H9 (cell line): ENCODE data around the gene SLC51A. TPM values are rescaled to one million over a fixed set of nuclear protein-coding genes. Genes with fewer than 3 reads are reported as not detected.

ENCODE experiments used
- DNase-seq: peaks from one replicate; pipeline ENCODE4 v3.0.0-alpha.2; 2017
- H2AFZ ChIP-seq: one replicate; pipeline ENCODE4 v1.6.1; 2013; ENCODE audit warnings: mild to moderate bottlenecking, low read length, control low read depth, moderate library complexity
- H2AK5ac ChIP-seq: 2 replicates; pipeline ENCODE4 v1.6.1; 2013; ENCODE audit warnings: low read length, control low read depth, mixed read lengths; ENCODE audit not compliant: insufficient read length
- H2BK120ac ChIP-seq: one replicate; pipeline ENCODE4 v1.6.1; 2013; ENCODE audit warnings: low read depth, mild to moderate bottlenecking, low read length, control low read depth, inconsistent platforms; ENCODE audit not compliant: poor library complexity, severe bottlenecking
- H2BK12ac ChIP-seq: 2 replicates; pipeline ENCODE4 v1.6.1; 2013; ENCODE audit warnings: low read length, control low read depth, mixed read lengths, low read depth; ENCODE audit not compliant: insufficient read length
- H2BK15ac ChIP-seq: 2 replicates; pipeline ENCODE4 v1.6.1; 2013; ENCODE audit warnings: low read depth, low read length, control low read depth
- H2BK20ac ChIP-seq: one replicate; pipeline ENCODE4 v1.6.1; 2013; ENCODE audit warnings: low read depth, mild to moderate bottlenecking, low read length, control low read depth, inconsistent platforms; ENCODE audit not compliant: poor library complexity, severe bottlenecking
- H2BK5ac ChIP-seq: 2 replicates; pipeline ENCODE4 v1.6.1; 2013; ENCODE audit warnings: low read length, control low read depth, mixed read lengths; ENCODE audit not compliant: insufficient read length
- H3K14ac ChIP-seq: 2 replicates; pipeline ENCODE4 v1.6.1; 2013; ENCODE audit warnings: low read length, control low read depth; ENCODE audit not compliant: insufficient read depth
- H3K18ac ChIP-seq: 2 replicates; pipeline ENCODE4 v1.6.1; 2013; ENCODE audit warnings: low read depth, mild to moderate bottlenecking, mixed read lengths, low read length, control low read depth; ENCODE audit not compliant: insufficient read length
- H3K23ac ChIP-seq: 2 replicates; pipeline ENCODE4 v1.6.1; 2013; ENCODE audit warnings: low read length, control low read depth, mixed read lengths, low read depth; ENCODE audit not compliant: insufficient read length
- H3K23me2 ChIP-seq: 2 replicates; pipeline ENCODE4 v1.6.1; 2013; ENCODE audit warnings: low read depth, mild to moderate bottlenecking, mixed read lengths, low read length, control low read depth; ENCODE audit not compliant: insufficient read length, poor library complexity, severe bottlenecking
- H3K27ac ChIP-seq: 2 replicates; pipeline ENCODE4 v1.5.1; 2013; ENCODE audit warnings: low read length, control low read depth, mixed read lengths, low read depth; ENCODE audit not compliant: insufficient read length
- H3K27me3 ChIP-seq: 2 replicates; pipeline ENCODE4 v1.6.1; 2013; ENCODE audit warnings: low read length, control low read depth, inconsistent platforms; ENCODE audit not compliant: insufficient read depth
- H3K4ac ChIP-seq: 2 replicates; pipeline ENCODE4 v1.6.1; 2013; ENCODE audit warnings: low read depth, mild to moderate bottlenecking, control low read depth, inconsistent platforms, low read length, moderate library complexity
- H3K4me1 ChIP-seq: 2 replicates; pipeline ENCODE4 v1.6.1; 2013; ENCODE audit warnings: low read length, control low read depth, inconsistent platforms; ENCODE audit not compliant: insufficient read depth
- H3K4me2 ChIP-seq: 2 replicates; pipeline ENCODE4 v1.6.1; 2013; ENCODE audit warnings: low read length, control low read depth, mixed read lengths; ENCODE audit not compliant: insufficient read length, insufficient read depth
- H3K56ac ChIP-seq: 2 replicates; pipeline ENCODE4 v1.6.1; 2013; ENCODE audit warnings: low read depth, mild to moderate bottlenecking, mixed read lengths, low read length, control low read depth; ENCODE audit not compliant: insufficient read length
- H3K79me1 ChIP-seq: 2 replicates; pipeline ENCODE4 v1.6.1; 2013; ENCODE audit warnings: low read depth, mild to moderate bottlenecking, moderate library complexity, low read length, control low read depth, inconsistent platforms; ENCODE audit not compliant: insufficient read depth, poor library complexity, severe bottlenecking
- H3K79me2 ChIP-seq: 2 replicates; pipeline ENCODE4 v1.6.1; 2013; ENCODE audit warnings: low read length, control low read depth, inconsistent platforms; ENCODE audit not compliant: insufficient read depth
- H3K9ac ChIP-seq: 2 replicates; pipeline ENCODE4 v1.6.1; 2013; ENCODE audit warnings: low read length, control low read depth, mixed read lengths; ENCODE audit not compliant: insufficient read length; ENCODE audit errors: extremely low read depth
- H3K9me3 ChIP-seq: one replicate; pipeline ENCODE4 v1.6.1; 2013; ENCODE audit warnings: low read depth, low read length, inconsistent platforms; ENCODE audit not compliant: control insufficient read depth
- H3T11ph ChIP-seq: one replicate; pipeline ENCODE4 v1.6.1; 2013; ENCODE audit warnings: mild to moderate bottlenecking, low read length, control low read depth, inconsistent platforms
- H4K20me1 ChIP-seq: one replicate; pipeline ENCODE4 v1.6.1; 2013; ENCODE audit not compliant: control insufficient read depth, insufficient read length, insufficient read depth
- H4K5ac ChIP-seq: 2 replicates; pipeline ENCODE4 v1.6.1; 2013; ENCODE audit warnings: low read depth, mild to moderate bottlenecking, mixed read lengths, low read length, control low read depth; ENCODE audit not compliant: insufficient read length
- H4K8ac ChIP-seq: replicated peaks from 2 replicates; pipeline ENCODE4 v1.6.1; 2013; ENCODE audit warnings: low read length, control low read depth, mixed read lengths, low read depth; ENCODE audit not compliant: insufficient read length
- H4K91ac ChIP-seq: 2 replicates; pipeline ENCODE4 v1.6.1; 2013; ENCODE audit warnings: low read depth, mild to moderate bottlenecking, moderate library complexity, mixed read lengths, low read length, control low read depth; ENCODE audit not compliant: insufficient read length
- H3K27ac Mint-ChIP-seq, 3 experiments: 2 replicates in 2 of 3; 3 replicates in 1 of 3; pipeline ENCODE4 v1.8.0; 2020 to 2021; ENCODE audit warnings: mixed read lengths in 3 of 3, mild to moderate bottlenecking in 1 of 3, moderate library complexity in 1 of 3
- H3K27me3 Mint-ChIP-seq: 2 replicates; pipeline ENCODE4 v1.8.0; 2021; ENCODE audit warnings: low read depth, mild to moderate bottlenecking, moderate library complexity, mixed read lengths
- H3K36me3 Mint-ChIP-seq, 3 experiments: 2 replicates in 2 of 3; 3 replicates in 1 of 3; pipeline ENCODE4 v1.8.0; 2020 to 2021; ENCODE audit warnings: low read depth in 3 of 3, mixed read lengths in 3 of 3; ENCODE audit not compliant: insufficient read depth in 1 of 3
- H3K4me1 Mint-ChIP-seq, 2 experiments: 2 replicates each; pipeline ENCODE4 v1.8.0; 2020; ENCODE audit warnings: mixed read lengths in 2 of 2
- H3K4me3 Mint-ChIP-seq, 2 experiments: 2 replicates in 1 of 2; 3 replicates in 1 of 2; pipeline ENCODE4 v1.8.0; 2020 to 2021; ENCODE audit warnings: mild to moderate bottlenecking in 2 of 2, mixed read lengths in 2 of 2, moderate library complexity in 1 of 2
- H3K9me3 Mint-ChIP-seq, 2 experiments: 2 replicates in 1 of 2; 3 replicates in 1 of 2; pipeline ENCODE4 v1.8.0; 2020; ENCODE audit warnings: mild to moderate bottlenecking in 2 of 2, mixed read lengths in 2 of 2, moderate library complexity in 1 of 2
- WGBS: extraction: QIAGEN DNeasy Blood & Tissue Kit; methylation state at CpG from one replicate; pipeline ENCODE4 v1.1.7; 2013; ENCODE audit warnings: missing lambda C conversion rate, low lambda C conversion rate, mixed read lengths; ENCODE audit not compliant: insufficient read length; ENCODE audit errors: extremely low coverage; 5-methylcytosine and 5-hydroxymethylcytosine counted together
- total RNA-seq: library from RNA; stranded (reverse); gene quantifications from 2 replicates; pipeline ENCODE4 v1.2.1, GENCODE V29; 2021
- TF ChIP-seq, protein P1 (sequence below): fragments of 200-600 bp; sonication (generic); conservative IDR thresholded peaks from 3 replicates; pipeline ENCODE4 v1.8.0; 2021; ENCODE audit warnings: antibody characterized with exemption, mild to moderate bottlenecking

The SLC51A gene
- total RNA-seq, 1 experiment from 2014 or later, result 5.6 TPM

DNA sequence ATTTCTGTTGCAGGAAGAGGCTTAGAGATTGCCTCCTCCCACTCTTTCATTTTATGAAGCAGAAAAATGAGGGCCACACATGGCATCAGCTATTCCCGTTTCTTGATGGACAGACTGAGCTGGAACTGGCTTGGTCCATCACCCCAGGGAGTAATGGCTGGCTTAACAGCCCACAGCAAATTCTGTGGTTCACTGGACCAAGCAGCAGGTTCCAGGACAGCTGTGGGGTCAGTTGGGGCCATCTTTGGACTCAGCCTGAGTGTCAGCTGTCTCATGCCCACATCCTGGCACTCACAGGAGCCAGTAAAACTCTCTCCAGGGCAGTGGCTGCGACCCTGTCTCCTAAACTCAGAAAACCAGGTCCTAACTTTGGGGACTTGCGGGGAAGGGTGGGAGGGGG, 41.7 kb upstream of the SLC51A start:
- no peaks in the 10 kb centered on the region for H3K23me2 ChIP-seq
- no peak overlapping the region for H3T11ph ChIP-seq
- no peak overlapping the region for H3K14ac ChIP-seq
- no peak overlapping the region for H3K4me2 ChIP-seq
- TF ChIP-seq, protein P1, sequence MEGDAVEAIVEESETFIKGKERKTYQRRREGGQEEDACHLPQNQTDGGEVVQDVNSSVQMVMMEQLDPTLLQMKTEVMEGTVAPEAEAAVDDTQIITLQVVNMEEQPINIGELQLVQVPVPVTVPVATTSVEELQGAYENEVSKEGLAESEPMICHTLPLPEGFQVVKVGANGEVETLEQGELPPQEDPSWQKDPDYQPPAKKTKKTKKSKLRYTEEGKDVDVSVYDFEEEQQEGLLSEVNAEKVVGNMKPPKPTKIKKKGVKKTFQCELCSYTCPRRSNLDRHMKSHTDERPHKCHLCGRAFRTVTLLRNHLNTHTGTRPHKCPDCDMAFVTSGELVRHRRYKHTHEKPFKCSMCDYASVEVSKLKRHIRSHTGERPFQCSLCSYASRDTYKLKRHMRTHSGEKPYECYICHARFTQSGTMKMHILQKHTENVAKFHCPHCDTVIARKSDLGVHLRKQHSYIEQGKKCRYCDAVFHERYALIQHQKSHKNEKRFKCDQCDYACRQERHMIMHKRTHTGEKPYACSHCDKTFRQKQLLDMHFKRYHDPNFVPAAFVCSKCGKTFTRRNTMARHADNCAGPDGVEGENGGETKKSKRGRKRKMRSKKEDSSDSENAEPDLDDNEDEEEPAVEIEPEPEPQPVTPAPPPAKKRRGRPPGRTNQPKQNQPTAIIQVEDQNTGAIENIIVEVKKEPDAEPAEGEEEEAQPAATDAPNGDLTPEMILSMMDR, result no peak
- no peak overlapping the region for H4K8ac ChIP-seq
- no peak overlapping the region for H3K18ac ChIP-seq
- no peak overlapping the region for H2AK5ac ChIP-seq
- no peaks in the 10 kb centered on the region for H4K20me1 ChIP-seq
- no peaks in the 10 kb centered on the region for H3K27me3 Mint-ChIP-seq
- no peak overlapping the region for H4K5ac ChIP-seq
- H3K79me2 ChIP-seq, result no peaks in the 10 kb centered on the region
- no peak overlapping the region for H2BK20ac ChIP-seq
- no peak overlapping the region for H3K4me3 Mint-ChIP-seq
- H3K4me1 ChIP-seq, result no peaks in the 10 kb centered on the region; the same call in 1 of the 2 replicates
- H3K23ac ChIP-seq, result no peak overlapping the region
- no peak overlapping the region for H3K56ac ChIP-seq
- no peak overlapping the region for H2BK5ac ChIP-seq
- no peaks in the 10 kb centered on the region for H3K9me3 ChIP-seq
- H2AFZ ChIP-seq, result no peak overlapping the region
- DNase-seq, result no peak
- H3K4me1 Mint-ChIP-seq, result peaks cover 15 to 19% of the 10 kb centered on the region in 2 experiments
- H3K4ac ChIP-seq, result no peak overlapping the region
- no peak overlapping the region for H3K27ac Mint-ChIP-seq
- no peak overlapping the region for H2BK120ac ChIP-seq
- peaks cover 0 to 4% of the 10 kb centered on the region in 2 experiments; a peak in 2 of 5 replicates for H3K9me3 Mint-ChIP-seq
- no peak overlapping the region for H2BK12ac ChIP-seq
- H3K27ac ChIP-seq, result no peak overlapping the region
- no peaks in the 10 kb centered on the region for H3K79me1 ChIP-seq
- H3K27me3 ChIP-seq, result no peaks in the 10 kb centered on the region
- no peak overlapping the region for H2BK15ac ChIP-seq
- H3K36me3 Mint-ChIP-seq, result no peaks in the 10 kb centered on the region
- H3K9ac ChIP-seq, result no peak overlapping the region
- WGBS, result no CpG with 5 or more reads among the region's 3 CpGs
- H4K91ac ChIP-seq, result no peak overlapping the region
